Lower leg skin (tissue), 3 donors: ENCODE results near the gene ST13.

Source experiments
- CTCF ChIP-seq, 3 donors: fragments of 450-650 bp; IDR thresholded peaks; one replicate each; pipeline ENCODE4 v1.5.1; 2016; ENCODE audit warnings: antibody characterized with exemption in 3 of 3, mild to moderate bottlenecking in 3 of 3, moderate library complexity in 2 of 3
- POLR2A ChIP-seq, 2 donors: fragments of 450-650 bp; IDR thresholded peaks; one replicate each; pipeline ENCODE4 v1.6.1; 2016 to 2017; ENCODE audit warnings: antibody characterized with exemption in 2 of 2, mild to moderate bottlenecking in 1 of 2, moderate library complexity in 1 of 2

GRCh38 chr22:40874016-40874415, 17.6 kb upstream of the ST13 start:
- no peak for TF ChIP-seq CTCF (IDR thresholded peaks at IDR 0.05)
- no peak for TF ChIP-seq POLR2A (IDR thresholded peaks at IDR 0.05)
